ENCODE results near the gene RAB28.
A peak's percentile ranks its signal among the peaks of the same experiment; 100 is the strongest.

The RAB28 gene

DNA sequence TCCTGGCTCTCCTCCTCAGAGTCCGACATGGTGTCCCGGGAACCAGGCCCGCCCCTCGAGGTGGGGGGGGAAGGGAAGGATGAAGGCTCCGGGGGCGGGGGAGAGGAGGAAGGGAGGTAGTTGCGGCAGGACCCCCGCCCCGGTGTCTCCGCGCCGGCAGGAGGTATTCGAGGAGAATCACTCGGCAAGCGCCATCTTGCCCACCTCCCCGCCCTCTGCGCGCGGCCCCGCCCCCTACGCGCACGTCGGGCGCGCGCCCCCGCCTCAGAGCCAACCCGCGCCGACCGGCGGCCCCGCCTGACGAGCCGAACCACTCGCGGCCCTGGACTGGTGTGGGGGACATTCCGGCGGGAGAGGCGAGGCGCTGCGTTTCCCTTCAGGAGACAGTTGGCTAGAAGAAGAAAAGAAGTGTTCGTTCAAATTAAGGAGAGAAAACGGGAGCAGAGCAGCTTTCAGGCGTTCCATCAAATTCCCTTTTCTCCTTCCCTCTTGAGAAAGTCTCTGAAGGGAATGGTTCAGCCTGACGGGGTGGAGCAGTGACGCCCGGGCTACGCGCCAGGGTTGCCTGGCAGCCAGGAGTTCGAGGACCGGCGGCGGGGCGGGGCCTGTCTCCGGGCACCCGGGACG lies at the start of gene RAB28:
RAB28 (minus strand) TSS at position 219 of the 627 bp plus-strand sequence.
- TF ChIP-seq, protein P1, sequence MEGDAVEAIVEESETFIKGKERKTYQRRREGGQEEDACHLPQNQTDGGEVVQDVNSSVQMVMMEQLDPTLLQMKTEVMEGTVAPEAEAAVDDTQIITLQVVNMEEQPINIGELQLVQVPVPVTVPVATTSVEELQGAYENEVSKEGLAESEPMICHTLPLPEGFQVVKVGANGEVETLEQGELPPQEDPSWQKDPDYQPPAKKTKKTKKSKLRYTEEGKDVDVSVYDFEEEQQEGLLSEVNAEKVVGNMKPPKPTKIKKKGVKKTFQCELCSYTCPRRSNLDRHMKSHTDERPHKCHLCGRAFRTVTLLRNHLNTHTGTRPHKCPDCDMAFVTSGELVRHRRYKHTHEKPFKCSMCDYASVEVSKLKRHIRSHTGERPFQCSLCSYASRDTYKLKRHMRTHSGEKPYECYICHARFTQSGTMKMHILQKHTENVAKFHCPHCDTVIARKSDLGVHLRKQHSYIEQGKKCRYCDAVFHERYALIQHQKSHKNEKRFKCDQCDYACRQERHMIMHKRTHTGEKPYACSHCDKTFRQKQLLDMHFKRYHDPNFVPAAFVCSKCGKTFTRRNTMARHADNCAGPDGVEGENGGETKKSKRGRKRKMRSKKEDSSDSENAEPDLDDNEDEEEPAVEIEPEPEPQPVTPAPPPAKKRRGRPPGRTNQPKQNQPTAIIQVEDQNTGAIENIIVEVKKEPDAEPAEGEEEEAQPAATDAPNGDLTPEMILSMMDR (IDR thresholded peaks at IDR 0.05; ENCODE audit: low read depth, low read length, missing control alignments): no peak
- peak; percentile 81 for DNase-seq (ENCODE audit: extremely low read depth, low read depth)
- peak within 1 kb of the TSS; percentile 78 for H3K4me3 ChIP-seq (replicated peaks; ENCODE audit: low read depth, low read length)

GRCh38 chr4:13531625-13531998 lies 47.5 kb upstream of the RAB28 start:
- no peak overlapping the region for H3K4me3 ChIP-seq (replicated peaks; ENCODE audit: low read depth, low read length)
- no peak for DNase-seq (ENCODE audit: extremely low read depth, low read depth)
- TF ChIP-seq, protein P1 (IDR thresholded peaks at IDR 0.05; ENCODE audit: low read depth, low read length, missing control alignments): no peak

GRCh38 chr4:13530823-13531624 lies 46.9 kb upstream of the RAB28 start:
- no peak overlapping the region for H3K4me3 ChIP-seq (replicated peaks; ENCODE audit: low read depth, low read length)
- no peak for DNase-seq (ENCODE audit: extremely low read depth, low read depth)
- TF ChIP-seq, protein P1 (IDR thresholded peaks at IDR 0.05; ENCODE audit: low read depth, low read length, missing control alignments): no peak

GRCh38 chr4:13529128-13529919 lies 45.2 kb upstream of the RAB28 start:
- H3K4me3 ChIP-seq (replicated peaks; ENCODE audit: low read depth, low read length): no peak overlapping the region
- no peak for DNase-seq (ENCODE audit: extremely low read depth, low read depth)
- TF ChIP-seq, protein P1 (IDR thresholded peaks at IDR 0.05; ENCODE audit: low read depth, low read length, missing control alignments): no peak

- TF ChIP-seq, protein P1 (IDR thresholded peaks at IDR 0.05; ENCODE audit: low read depth, low read length, missing control alignments): no peak
- H3K4me3 ChIP-seq (replicated peaks; ENCODE audit: low read depth, low read length): no peak overlapping the region
- no peak for DNase-seq (ENCODE audit: extremely low read depth, low read depth)
Observed at GRCh38 chr4:13528821-13529127, 44.6 kb upstream of the RAB28 start.

- no peak overlapping the region for H3K4me3 ChIP-seq (replicated peaks; ENCODE audit: low read depth, low read length)
- DNase-seq (ENCODE audit: extremely low read depth, low read depth): no peak
- TF ChIP-seq, protein P1 (IDR thresholded peaks at IDR 0.05; ENCODE audit: low read depth, low read length, missing control alignments): no peak
Observed at GRCh38 chr4:13527981-13528820, 44.1 kb upstream of the RAB28 start.
